Activated naive CD4-positive, alpha-beta T cell treated with anti-CD3 and anti-CD28 coated beads, Interleukin-2, amount 10 ng/mL, durations not matched to agents 7 days and 5 days (primary cell): ENCODE measurements around the gene FIBP.
"Not testable (repeated sequence)": the region's sequence is repeated elsewhere in the genome, so short reads cannot be mapped to it uniquely, and the experiment has no call there.

Source experiments
- CTCF ChIA-PET: fragments of 350-600 bp; sonication (Branson Sonifier 250); formaldehyde crosslinking; loops from one replicate; lab custom pipeline; 2021; ENCODE audit warnings: antibody characterized with exemption; lab: Charles Lee
- DNase-seq: peaks from one replicate; pipeline ENCODE4 v3.0.0-alpha.2; 2020
- H3K27ac Mint-ChIP-seq: one replicate; pipeline ENCODE4 v1.8.0; 2021; ENCODE audit warnings: mild to moderate bottlenecking, moderate library complexity, mixed read lengths
- H3K27me3 Mint-ChIP-seq: one replicate; pipeline ENCODE4 v1.8.0; 2021; ENCODE audit warnings: mild to moderate bottlenecking, mixed read lengths
- H3K36me3 Mint-ChIP-seq: one replicate; pipeline ENCODE4 v1.8.0; 2021; ENCODE audit warnings: mixed read lengths
- H3K4me1 Mint-ChIP-seq: one replicate; pipeline ENCODE4 v1.8.0; 2021; ENCODE audit warnings: mixed read lengths
- H3K4me3 Mint-ChIP-seq: one replicate; pipeline ENCODE4 v1.8.0; 2021; ENCODE audit warnings: mild to moderate bottlenecking, moderate library complexity, mixed read lengths
- H3K9me3 Mint-ChIP-seq: one replicate; pipeline ENCODE4 v1.8.0; 2021; ENCODE audit warnings: mixed read lengths

Gene FIBP

GRCh38 chr11:65852508-65853245, 35.6 kb downstream of the FIBP start:
- CTCF ChIA-PET, result interaction anchor here (0.7 to 2.0 kb wide), 6 partner anchors 9 to 72 kb away, joined by 3 to 5 read pairs (median 4); partner anchors contain the start of gene AP5B1
- Mint-ChIP-seq H3K9me3 (peaks cover 6% of the 10 kb centered on the region), H3K27me3 (peaks cover 6% of the 10 kb centered on the region), H3K4me3 (no peak overlapping the region), H3K36me3 (peaks cover 57% of the 10 kb centered on the region), H3K27ac (no peak overlapping the region), H3K4me1 (peaks cover 39% of the 10 kb centered on the region)
- no peak for DNase-seq

- H3K4me1 Mint-ChIP-seq, result peaks cover 39% of the 10 kb centered on the region
- peaks cover 6% of the 10 kb centered on the region for H3K9me3 Mint-ChIP-seq
- H3K36me3 Mint-ChIP-seq, result peaks cover 57% of the 10 kb centered on the region
- no peak for DNase-seq
- CTCF ChIA-PET, result interaction anchor here (0.6 to 1.7 kb wide), 12 partner anchors 8 to 178 kb away, joined by 3 to 5 read pairs (median 3); partner anchors contain the start of gene MUS81
- peak overlapping the region; percentile 51 for H3K27ac Mint-ChIP-seq
- H3K27me3 Mint-ChIP-seq, result peaks cover 8% of the 10 kb centered on the region
- no peak overlapping the region for H3K4me3 Mint-ChIP-seq
Observed at GRCh38 chr11:65851811-65852507, 36.3 kb downstream of the FIBP start.

GRCh38 chr11:65851083-65851579, 37.1 kb downstream of the FIBP start:
- H3K36me3 Mint-ChIP-seq, result peaks cover 48% of the 10 kb centered on the region
- H3K27me3 Mint-ChIP-seq, result peaks cover 13% of the 10 kb centered on the region
- CTCF ChIA-PET, result interaction anchor here (0.6 to 1.6 kb wide), 9 partner anchors 8 to 179 kb away, joined by 3 to 5 read pairs (median 3); partner anchors contain the start of gene MUS81
- peaks cover 31% of the 10 kb centered on the region for H3K4me1 Mint-ChIP-seq
- peak overlapping the region; percentile 56 for H3K27ac Mint-ChIP-seq
- no peak for DNase-seq
- H3K9me3 Mint-ChIP-seq, result peaks cover 6% of the 10 kb centered on the region
- no peak overlapping the region for H3K4me3 Mint-ChIP-seq

- CTCF ChIA-PET, result interaction anchor here (0.7 to 1.6 kb wide), 7 partner anchors 11 to 172 kb away, joined by 3 to 4 read pairs (median 3); no protein-coding TSS in a partner anchor
- DNase-seq, result no peak
- Mint-ChIP-seq H3K36me3 (peaks cover 41% of the 10 kb centered on the region), H3K27ac (peak overlapping the region; percentile 24), H3K9me3 (peaks cover 6% of the 10 kb centered on the region), H3K4me3 (no peak overlapping the region), H3K27me3 (peaks cover 13% of the 10 kb centered on the region), H3K4me1 (peaks cover 25% of the 10 kb centered on the region)
Observed at GRCh38 chr11:65850217-65851082, 37.8 kb downstream of the FIBP start.

- no peak for DNase-seq
- H3K27ac Mint-ChIP-seq, result no peak overlapping the region
- peaks cover 13% of the 10 kb centered on the region for H3K27me3 Mint-ChIP-seq
- CTCF ChIA-PET, result interaction anchor here (0.6 to 1.4 kb wide), 5 partner anchors 10 to 604 kb away, joined by 3 read pairs; no protein-coding TSS in a partner anchor
- peaks cover 6% of the 10 kb centered on the region for H3K9me3 Mint-ChIP-seq
- H3K4me1 Mint-ChIP-seq, result peaks cover 20% of the 10 kb centered on the region
- peaks cover 37% of the 10 kb centered on the region for H3K36me3 Mint-ChIP-seq
- H3K4me3 Mint-ChIP-seq, result no peak overlapping the region
Observed at GRCh38 chr11:65849771-65850216, 38.5 kb downstream of the FIBP start.

- H3K4me3 Mint-ChIP-seq, result no peak overlapping the region
- CTCF ChIA-PET, result interaction anchor here (0.6 to 1.4 kb wide), 6 partner anchors 10 to 604 kb away, joined by 3 to 7 read pairs (median 3); no protein-coding TSS in a partner anchor
- DNase-seq, result no peak
- peaks cover 16% of the 10 kb centered on the region for H3K4me1 Mint-ChIP-seq
- peaks cover 33% of the 10 kb centered on the region for H3K36me3 Mint-ChIP-seq
- H3K9me3 Mint-ChIP-seq, result peaks cover 6% of the 10 kb centered on the region
- peaks cover 13% of the 10 kb centered on the region for H3K27me3 Mint-ChIP-seq
- H3K27ac Mint-ChIP-seq, result no peak overlapping the region
Observed at GRCh38 chr11:65849366-65849765, 38.9 kb downstream of the FIBP start.

- H3K9me3 Mint-ChIP-seq, DNase-seq, H3K27ac Mint-ChIP-seq, H3K4me1 Mint-ChIP-seq, H3K4me3 Mint-ChIP-seq: not testable (repeated sequence)
- CTCF ChIA-PET, result interaction anchor here (1.3 to 1.4 kb wide), 2 partner anchors 36 to 174 kb away, joined by 3 to 7 read pairs; no protein-coding TSS in a partner anchor
- peaks cover 26% of the 10 kb centered on the region for H3K36me3 Mint-ChIP-seq
- H3K27me3 Mint-ChIP-seq, result peaks cover 13% of the 10 kb centered on the region
Observed at GRCh38 chr11:65848693-65849092, 39.6 kb downstream of the FIBP start.

- Mint-ChIP-seq H3K27ac (no peak overlapping the region), H3K9me3 (peaks cover 6% of the 10 kb centered on the region), H3K36me3 (peaks cover 20% of the 10 kb centered on the region), H3K4me3 (no peak overlapping the region), H3K4me1 (peaks cover 3% of the 10 kb centered on the region), H3K27me3 (peaks cover 13% of the 10 kb centered on the region)
- CTCF ChIA-PET, result interaction anchor here (0.7 kb wide), 1 partner anchor 1114 kb away, joined by 3 read pairs; no protein-coding TSS in a partner anchor
- no peak for DNase-seq
Observed at GRCh38 chr11:65847746-65848145, 40.5 kb downstream of the FIBP start.

- CTCF ChIA-PET, result no interaction called here
- no peak for DNase-seq
- no peaks in the 10 kb centered on the region for H3K4me1 Mint-ChIP-seq
Observed at GRCh38 chr11:65844231-65844872, 43.9 kb downstream of the FIBP start.

GRCh38 chr11:65843811-65844210, 44.5 kb downstream of the FIBP start:
- CTCF ChIA-PET, result interaction anchor here (0.9 kb wide), 1 partner anchor 8 kb away, joined by 4 read pairs; no protein-coding TSS in a partner anchor
- H3K27ac Mint-ChIP-seq, result no peak overlapping the region
- no peak overlapping the region for H3K4me3 Mint-ChIP-seq
- no peaks in the 10 kb centered on the region for H3K36me3 Mint-ChIP-seq
- no peaks in the 10 kb centered on the region for H3K9me3 Mint-ChIP-seq
- H3K27me3 Mint-ChIP-seq, result peaks cover 13% of the 10 kb centered on the region
- no peak for DNase-seq
- H3K4me1 Mint-ChIP-seq, result no peaks in the 10 kb centered on the region

More at GRCh38 chr11:65844231-65844872, 43.9 kb downstream of the FIBP start:
- peaks cover 13% of the 10 kb centered on the region for H3K27me3 Mint-ChIP-seq
- no peaks in the 10 kb centered on the region for H3K36me3 Mint-ChIP-seq
- no peak overlapping the region for H3K27ac Mint-ChIP-seq
- H3K4me3 Mint-ChIP-seq, result no peak overlapping the region
- H3K9me3 Mint-ChIP-seq, result no peaks in the 10 kb centered on the region

- no peaks in the 10 kb centered on the region for H3K36me3 Mint-ChIP-seq
- H3K4me3 Mint-ChIP-seq, result no peak overlapping the region
- DNase-seq, result no peak
- peaks cover 13% of the 10 kb centered on the region for H3K27me3 Mint-ChIP-seq
- H3K9me3 Mint-ChIP-seq, result no peaks in the 10 kb centered on the region
- no peak overlapping the region for H3K27ac Mint-ChIP-seq
- CTCF ChIA-PET, result interaction anchor here (1.0 kb wide), 1 partner anchor 10 kb away, joined by 5 read pairs; no protein-coding TSS in a partner anchor
- H3K4me1 Mint-ChIP-seq, result no peaks in the 10 kb centered on the region
Observed at GRCh38 chr11:65842144-65842543, 46.1 kb downstream of the FIBP start.

- CTCF ChIA-PET, result interaction anchor here (2.6 kb wide), 1 partner anchor 55 kb away, joined by 15 read pairs; no protein-coding TSS in a partner anchor
- H3K4me1 Mint-ChIP-seq, result peaks cover 9% of the 10 kb centered on the region
- H3K27me3 Mint-ChIP-seq, result peaks cover 20% of the 10 kb centered on the region
- no peak overlapping the region for H3K4me3 Mint-ChIP-seq
- H3K27ac Mint-ChIP-seq, result no peak overlapping the region
- peaks cover 4% of the 10 kb centered on the region for H3K36me3 Mint-ChIP-seq
- H3K9me3 Mint-ChIP-seq, result no peaks in the 10 kb centered on the region
- DNase-seq, result no peak
Observed at GRCh38 chr11:65834202-65834601, 54.1 kb downstream of the FIBP start.
